ENCODE measurements around the gene AGPAT1.
A peak's percentile ranks its signal among the peaks of the same experiment; 100 is the strongest.
"Not testable (repeated sequence)": the region's sequence is repeated elsewhere in the genome, so short reads cannot be mapped to it uniquely, and the experiment has no call there.

The AGPAT1 gene

GRCh38 chr6:32188381-32189068 is 12.6 kb upstream of the AGPAT1 start:
- Histone ChIP-seq H3K4me3 (ENCODE audit: low read depth, low read length) (peak overlapping the region; percentile 66), H3K36me3 (peaks cover 14% of the 10 kb centered on the region), H3K4me1 (no peaks in the 10 kb centered on the region; the same call in 1 of the 2 replicates), H3K9me3 (no peaks in the 10 kb centered on the region), H3K27me3 (no peaks in the 10 kb centered on the region)
- TF ChIP-seq, protein P1, sequence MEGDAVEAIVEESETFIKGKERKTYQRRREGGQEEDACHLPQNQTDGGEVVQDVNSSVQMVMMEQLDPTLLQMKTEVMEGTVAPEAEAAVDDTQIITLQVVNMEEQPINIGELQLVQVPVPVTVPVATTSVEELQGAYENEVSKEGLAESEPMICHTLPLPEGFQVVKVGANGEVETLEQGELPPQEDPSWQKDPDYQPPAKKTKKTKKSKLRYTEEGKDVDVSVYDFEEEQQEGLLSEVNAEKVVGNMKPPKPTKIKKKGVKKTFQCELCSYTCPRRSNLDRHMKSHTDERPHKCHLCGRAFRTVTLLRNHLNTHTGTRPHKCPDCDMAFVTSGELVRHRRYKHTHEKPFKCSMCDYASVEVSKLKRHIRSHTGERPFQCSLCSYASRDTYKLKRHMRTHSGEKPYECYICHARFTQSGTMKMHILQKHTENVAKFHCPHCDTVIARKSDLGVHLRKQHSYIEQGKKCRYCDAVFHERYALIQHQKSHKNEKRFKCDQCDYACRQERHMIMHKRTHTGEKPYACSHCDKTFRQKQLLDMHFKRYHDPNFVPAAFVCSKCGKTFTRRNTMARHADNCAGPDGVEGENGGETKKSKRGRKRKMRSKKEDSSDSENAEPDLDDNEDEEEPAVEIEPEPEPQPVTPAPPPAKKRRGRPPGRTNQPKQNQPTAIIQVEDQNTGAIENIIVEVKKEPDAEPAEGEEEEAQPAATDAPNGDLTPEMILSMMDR (IDR thresholded peaks at IDR 0.05; ENCODE audit: low read depth, low read length), result no peak
- DNase-seq, result no peak

DNA sequence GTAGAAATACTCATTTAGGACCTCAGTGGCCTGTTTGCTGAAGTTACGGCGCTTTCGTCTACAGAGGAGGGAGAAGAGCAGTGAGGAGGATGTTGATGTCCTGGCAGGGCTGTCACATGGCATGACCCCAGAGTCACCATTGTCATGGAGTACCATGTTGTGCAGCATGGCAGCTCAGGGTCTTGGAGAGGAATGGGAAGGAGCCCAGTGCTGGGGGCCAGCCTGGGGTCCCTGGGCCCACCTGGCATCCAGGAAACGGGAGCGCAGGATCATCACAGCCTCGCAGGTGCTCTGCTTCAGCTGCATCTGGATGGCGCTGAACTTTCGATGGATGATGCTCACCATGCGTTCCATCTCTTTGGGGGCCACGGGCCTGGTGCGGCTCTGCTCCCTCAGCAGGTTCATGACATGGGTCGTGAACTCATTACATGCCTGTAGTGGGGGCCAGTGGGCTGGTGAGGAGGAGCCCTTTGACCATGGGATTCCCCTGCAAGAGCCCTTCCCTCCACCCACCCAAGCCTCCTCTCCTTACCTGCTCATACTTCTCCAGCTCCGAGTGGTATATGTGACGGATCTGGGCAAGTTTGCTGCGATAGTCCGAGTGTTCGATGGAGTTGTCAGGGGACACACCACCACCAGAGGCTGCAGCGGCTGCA is 12.0 kb upstream of the AGPAT1 start:
- peaks cover 14% of the 10 kb centered on the region for H3K36me3 ChIP-seq
- H3K4me3 ChIP-seq (ENCODE audit: low read depth, low read length); H3K4me1 ChIP-seq: not testable (repeated sequence)

DNA sequence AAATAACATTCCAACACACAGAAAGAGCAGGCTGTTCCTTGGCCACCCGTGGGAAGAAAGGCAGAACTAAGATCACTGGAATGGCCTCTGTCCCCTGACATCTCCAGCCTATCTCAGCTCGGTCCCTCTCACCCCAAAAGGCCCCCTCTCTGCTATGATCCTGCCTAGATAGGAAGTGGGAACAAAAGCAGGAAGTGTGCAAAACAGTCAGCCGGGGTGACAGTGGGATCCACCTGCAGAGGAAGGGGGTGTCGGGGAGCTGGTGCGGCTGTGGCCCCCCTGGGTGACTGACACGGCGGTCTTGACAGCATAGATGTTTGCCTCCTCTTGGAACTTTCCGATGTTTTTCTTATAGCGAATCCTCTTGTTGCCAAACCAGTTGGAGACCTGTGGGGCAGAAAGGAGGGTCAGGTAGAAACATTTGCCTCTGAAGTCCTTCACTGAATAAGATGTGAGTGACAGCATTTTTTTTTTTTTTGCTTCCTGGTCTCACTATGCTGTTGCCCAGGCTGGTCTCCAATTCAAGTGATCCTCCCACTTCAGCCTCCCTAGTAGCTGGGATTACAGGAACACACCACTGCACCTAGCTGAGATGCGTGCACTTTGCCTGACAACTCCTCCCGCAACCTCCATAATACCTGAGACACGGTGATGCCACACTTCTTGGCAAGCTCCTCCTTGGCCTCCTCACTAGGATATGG is 11.3 kb upstream of the AGPAT1 start:
- no peak overlapping the region for H3K4me3 ChIP-seq (ENCODE audit: low read depth, low read length)
- TF ChIP-seq, protein P1 (IDR thresholded peaks at IDR 0.05; ENCODE audit: low read depth, low read length), result no peak

More for the DNA sequence above, 12.0 kb upstream of the AGPAT1 start:
- not testable (repeated sequence) for DNase-seq, H3K9me3 ChIP-seq, H3K27me3 ChIP-seq

GRCh38 chr6:32186151-32186840 is 10.4 kb upstream of the AGPAT1 start:
- not testable (repeated sequence) for H3K27me3 ChIP-seq; DNase-seq; H3K4me1 ChIP-seq; H3K9me3 ChIP-seq; H3K4me3 ChIP-seq (ENCODE audit: low read depth, low read length)
- H3K36me3 ChIP-seq, result peaks cover 14% of the 10 kb centered on the region

More for the DNA sequence above, 11.3 kb upstream of the AGPAT1 start:
- Histone ChIP-seq H3K36me3 (peaks cover 14% of the 10 kb centered on the region), H3K27me3 (no peaks in the 10 kb centered on the region), H3K9me3 (no peaks in the 10 kb centered on the region), H3K4me1 (no peaks in the 10 kb centered on the region; the same call in 1 of the 2 replicates)
- no peak for DNase-seq

GRCh38 chr6:32185681-32186131 is 9.8 kb upstream of the AGPAT1 start:
- not testable (repeated sequence) for H3K9me3 ChIP-seq; H3K4me1 ChIP-seq; H3K27me3 ChIP-seq; H3K4me3 ChIP-seq (ENCODE audit: low read depth, low read length)
- H3K36me3 ChIP-seq, result peaks cover 14% of the 10 kb centered on the region
- peak; percentile 75 for DNase-seq

GRCh38 chr6:32184084-32184640 is 8.3 kb upstream of the AGPAT1 start, which contains the start of gene AGER:
Gene AGER, minus strand, starts transcription at chr6:32184253. Its CDS starts 31 bp downstream, at chr6:32184222.
- Histone ChIP-seq H3K36me3 (peaks cover 14% of the 10 kb centered on the region), H3K4me3 (ENCODE audit: low read depth, low read length) (no peak within 1 kb of the TSS), H3K4me1 (no peaks in the 10 kb centered on the region; the same call in 1 of the 2 replicates), H3K9me3 (no peaks in the 10 kb centered on the region), H3K27me3 (no peaks in the 10 kb centered on the region)
- TF ChIP-seq, protein P1 (IDR thresholded peaks at IDR 0.05; ENCODE audit: low read depth, low read length), result no peak
- DNase-seq, result no peak

- no peaks in the 10 kb centered on the region; the same call in 1 of the 2 replicates for H3K4me1 ChIP-seq
These were observed 7.7 kb upstream of the AGPAT1 start for GRCh38 chr6:32183483-32184083.

More at GRCh38 chr6:32183483-32184083, 7.7 kb upstream of the AGPAT1 start:
- Histone ChIP-seq H3K4me3 (ENCODE audit: low read depth, low read length) (no peak overlapping the region), H3K27me3 (no peaks in the 10 kb centered on the region), H3K9me3 (no peaks in the 10 kb centered on the region), H3K36me3 (peaks cover 14% of the 10 kb centered on the region)
- TF ChIP-seq, protein P1 (IDR thresholded peaks at IDR 0.05; ENCODE audit: low read depth, low read length), result no peak
- no peak for DNase-seq

All from BE2C (cell line).